GM12872 (cell line): Measurements from ENCODE around the gene LIMA1.

Source experiments
- TF ChIP-seq, protein P1 (sequence below): IDR thresholded peaks from 3 replicates; pipeline ENCODE4 v1.5.1; 2011; ENCODE audit warnings: low read depth, mild to moderate bottlenecking, low read length, moderate library complexity; ENCODE audit not compliant: insufficient read depth

The LIMA1 gene

DNA sequence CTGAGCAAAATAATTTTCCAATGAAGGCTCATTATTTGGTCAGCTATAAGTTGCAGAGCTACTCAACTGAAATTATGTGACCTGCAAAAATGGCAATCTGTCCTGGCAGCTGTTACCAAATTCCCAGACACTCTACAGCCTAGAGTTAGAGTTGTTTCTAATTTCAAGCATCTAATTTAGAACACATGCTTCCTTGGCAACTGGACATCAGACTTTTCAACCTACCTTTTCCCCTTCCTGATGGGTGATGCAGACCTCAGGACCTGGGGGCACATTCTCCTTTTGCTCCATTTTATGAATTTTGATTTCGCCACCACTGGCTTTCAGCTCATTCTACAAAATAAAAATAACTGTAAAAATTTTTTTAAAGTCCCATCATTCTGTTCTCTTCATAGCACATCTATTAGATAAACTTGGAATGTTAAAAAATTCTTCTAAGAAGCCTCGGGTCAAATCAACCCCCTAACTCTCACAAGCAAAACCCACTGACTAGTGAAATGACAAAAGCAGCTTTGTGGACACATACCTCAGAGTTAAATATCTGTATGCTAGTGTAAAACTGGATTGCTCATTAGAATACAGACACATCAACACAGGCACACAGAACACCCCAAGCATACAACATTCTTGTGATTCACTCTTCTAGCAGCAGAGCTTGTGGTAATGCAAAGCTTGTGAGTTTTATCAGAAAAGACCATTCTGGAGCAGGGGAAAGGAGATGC lies 82.6 kb downstream of the LIMA1 start:
- TF ChIP-seq, protein P1, sequence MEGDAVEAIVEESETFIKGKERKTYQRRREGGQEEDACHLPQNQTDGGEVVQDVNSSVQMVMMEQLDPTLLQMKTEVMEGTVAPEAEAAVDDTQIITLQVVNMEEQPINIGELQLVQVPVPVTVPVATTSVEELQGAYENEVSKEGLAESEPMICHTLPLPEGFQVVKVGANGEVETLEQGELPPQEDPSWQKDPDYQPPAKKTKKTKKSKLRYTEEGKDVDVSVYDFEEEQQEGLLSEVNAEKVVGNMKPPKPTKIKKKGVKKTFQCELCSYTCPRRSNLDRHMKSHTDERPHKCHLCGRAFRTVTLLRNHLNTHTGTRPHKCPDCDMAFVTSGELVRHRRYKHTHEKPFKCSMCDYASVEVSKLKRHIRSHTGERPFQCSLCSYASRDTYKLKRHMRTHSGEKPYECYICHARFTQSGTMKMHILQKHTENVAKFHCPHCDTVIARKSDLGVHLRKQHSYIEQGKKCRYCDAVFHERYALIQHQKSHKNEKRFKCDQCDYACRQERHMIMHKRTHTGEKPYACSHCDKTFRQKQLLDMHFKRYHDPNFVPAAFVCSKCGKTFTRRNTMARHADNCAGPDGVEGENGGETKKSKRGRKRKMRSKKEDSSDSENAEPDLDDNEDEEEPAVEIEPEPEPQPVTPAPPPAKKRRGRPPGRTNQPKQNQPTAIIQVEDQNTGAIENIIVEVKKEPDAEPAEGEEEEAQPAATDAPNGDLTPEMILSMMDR: no peak

DNA sequence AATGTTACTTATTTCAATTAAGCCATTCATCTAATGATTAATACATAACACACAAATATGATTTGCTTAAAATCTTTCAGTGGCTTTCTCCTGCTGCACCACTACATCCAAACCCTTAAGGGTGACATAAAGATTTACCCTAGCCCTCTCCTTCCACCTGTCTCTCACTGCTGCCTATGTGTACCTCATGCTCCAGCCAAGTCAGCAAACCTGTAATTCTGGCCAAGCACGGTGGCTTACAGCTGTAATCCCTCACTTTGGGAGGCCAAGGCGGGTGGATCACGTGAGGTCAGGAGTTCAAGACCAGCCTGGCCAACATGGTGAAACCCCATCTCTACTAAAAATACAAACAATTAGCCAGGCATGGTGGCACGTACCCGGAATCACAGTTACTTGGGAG lies 84.5 kb downstream of the LIMA1 start:
- TF ChIP-seq, protein P1: no peak

DNA sequence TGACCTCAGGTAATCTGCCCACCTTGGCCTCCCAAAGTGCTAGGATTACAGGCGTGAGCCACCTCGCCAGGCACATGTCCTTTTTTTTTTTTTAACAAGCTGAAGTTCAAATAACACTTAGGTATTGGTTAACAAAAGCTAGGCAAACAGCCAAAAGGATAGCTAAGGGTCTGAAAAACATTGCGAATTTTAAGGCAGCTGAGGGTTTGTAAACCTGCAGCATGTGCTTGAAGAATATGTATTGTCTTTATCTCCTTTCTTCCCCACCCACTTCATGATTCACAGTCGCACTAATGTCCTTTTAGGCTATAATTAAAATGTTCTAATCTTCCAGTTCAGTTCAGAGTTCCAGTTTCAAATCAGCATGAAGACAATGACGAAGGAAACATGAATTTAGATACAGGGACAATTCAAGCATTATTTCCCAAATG lies 86.0 kb downstream of the LIMA1 start:
- TF ChIP-seq, protein P1: no peak

DNA sequence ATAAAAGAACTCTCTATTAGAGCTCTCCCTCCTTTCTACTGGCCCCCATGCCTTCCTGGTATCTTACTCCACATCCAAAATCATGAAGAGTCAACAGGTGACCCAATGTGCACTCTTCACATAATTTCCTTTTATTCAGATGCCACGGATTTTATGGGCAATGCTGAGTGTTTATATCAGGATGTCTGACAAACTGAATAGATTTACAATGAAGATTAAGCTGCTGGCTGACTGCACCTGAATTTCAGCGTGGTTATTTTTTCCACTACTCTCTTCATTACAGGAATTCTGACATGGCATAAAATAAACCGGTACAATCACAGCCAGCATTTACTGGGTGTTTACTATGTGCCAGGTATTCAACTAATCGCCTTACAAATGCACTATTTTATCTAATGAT lies 86.8 kb downstream of the LIMA1 start:
- TF ChIP-seq, protein P1: no peak

DNA sequence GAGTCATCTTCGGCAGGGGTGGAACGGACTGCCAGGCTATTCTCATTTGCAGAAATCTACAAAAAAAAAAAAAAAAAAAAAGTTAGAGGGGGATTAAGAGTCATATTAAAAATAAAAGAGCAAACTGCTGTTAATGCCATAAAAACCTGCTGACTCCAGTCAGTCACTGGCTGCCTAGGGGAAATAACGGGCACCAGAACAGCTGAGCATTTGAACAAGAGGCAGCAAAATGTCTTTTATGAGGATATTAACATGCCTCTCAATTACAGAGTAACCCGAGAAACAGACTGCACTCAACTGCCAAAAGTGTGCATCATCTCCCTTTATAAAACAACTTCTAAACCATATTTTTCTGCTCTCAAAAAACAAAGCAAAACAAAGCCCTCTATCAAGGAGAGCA lies 87.5 kb downstream of the LIMA1 start:
- TF ChIP-seq, protein P1: no peak

DNA sequence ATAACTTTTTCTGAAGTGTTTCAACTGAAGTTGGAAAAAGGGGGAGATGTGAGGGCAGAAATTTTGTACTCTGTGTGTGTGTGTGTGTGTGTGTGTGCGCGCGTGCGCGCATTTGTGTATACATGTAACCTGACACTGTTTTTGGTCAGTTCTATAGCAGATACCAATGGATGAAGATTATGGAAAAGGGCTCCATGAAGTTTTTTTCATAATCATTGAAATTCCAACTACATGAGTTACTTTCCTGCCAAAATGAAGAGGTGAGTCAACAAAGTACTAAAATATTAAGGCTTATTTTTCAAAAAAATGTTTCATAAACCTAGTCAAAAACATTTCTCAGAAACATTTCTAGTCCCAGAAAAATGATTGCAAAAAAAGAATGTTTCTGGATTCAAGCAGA lies 90.4 kb downstream of the LIMA1 start:
- TF ChIP-seq, protein P1: no peak

DNA sequence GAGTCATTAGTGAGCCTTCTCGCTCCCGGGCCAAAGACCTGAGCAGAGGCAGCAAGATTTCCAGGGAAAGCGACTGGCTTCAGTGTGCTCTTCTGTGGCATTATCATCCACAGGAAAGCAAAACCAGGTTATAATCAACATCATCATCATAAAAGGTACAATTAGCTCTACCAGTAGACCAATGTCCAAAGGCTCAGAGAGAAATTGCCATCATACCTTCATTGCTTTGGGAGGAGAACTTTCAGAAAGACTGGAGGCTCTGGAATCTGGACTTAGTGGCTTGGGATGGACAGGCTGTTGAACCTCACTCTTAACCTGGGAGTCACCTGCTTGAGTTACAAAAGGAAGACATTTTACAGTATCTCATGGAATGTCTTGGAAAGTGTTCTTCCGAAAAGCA lies 91.1 kb downstream of the LIMA1 start:
- TF ChIP-seq, protein P1: no peak
